GM23248 (cell line): Measurements from ENCODE around the gene TBX3. TPM values are rescaled to one million over a fixed set of nuclear protein-coding genes. Genes with fewer than 3 reads are reported as not detected.
"Not testable (repeated sequence)": the region's sequence is repeated elsewhere in the genome, so short reads cannot be mapped to it uniquely, and the experiment has no call there.

ENCODE experiments used
- DNase-seq: peaks from one replicate; pipeline ENCODE4 v3.0.0-alpha.2; 2015
- H2AFZ ChIP-seq: fragments of 200-600 bp; sonication (generic); 2 replicates; pipeline ENCODE4 v1.6.1; 2016; ENCODE audit warnings: antibody characterized with exemption
- H3F3A ChIP-seq: fragments of 200-600 bp; sonication (generic); 2 replicates; pipeline ENCODE4 v1.6.1; 2016; ENCODE audit warnings: mild to moderate bottlenecking, antibody characterized with exemption, mixed run types; ENCODE audit not compliant: insufficient read depth
- H3K27ac ChIP-seq: fragments of 200-600 bp; sonication (generic); 2 replicates; pipeline ENCODE4 v1.5.1; 2016; ENCODE audit warnings: mild to moderate bottlenecking
- H3K27me3 ChIP-seq: fragments of 200-600 bp; sonication (generic); replicated peaks from 2 replicates; pipeline ENCODE4 v1.6.1; 2016; ENCODE audit warnings: mild to moderate bottlenecking; ENCODE audit not compliant: insufficient read depth
- H3K36me3 ChIP-seq: fragments of 200-600 bp; sonication (generic); 2 replicates; pipeline ENCODE4 v1.6.1; 2016; ENCODE audit warnings: low read depth, mild to moderate bottlenecking
- H3K4me1 ChIP-seq: fragments of 200-600 bp; sonication (generic); 2 replicates; pipeline ENCODE4 v1.6.1; 2016; ENCODE audit warnings: mild to moderate bottlenecking; ENCODE audit not compliant: insufficient read depth
- H3K4me2 ChIP-seq: fragments of 200-600 bp; sonication (generic); one replicate; pipeline ENCODE4 v1.6.1; 2016; ENCODE audit warnings: mild to moderate bottlenecking; ENCODE audit not compliant: unreplicated experiment
- H3K4me3 ChIP-seq: fragments of 200-600 bp; sonication (generic); 2 replicates; pipeline ENCODE4 v1.5.1; 2016; ENCODE audit warnings: mild to moderate bottlenecking
- H3K79me2 ChIP-seq: fragments of 200-600 bp; sonication (generic); 2 replicates; pipeline ENCODE4 v1.6.1; 2016; ENCODE audit warnings: mild to moderate bottlenecking; ENCODE audit not compliant: insufficient read depth
- H3K9ac ChIP-seq: fragments of 200-600 bp; sonication (generic); 2 replicates; pipeline ENCODE4 v1.6.1; 2016; ENCODE audit warnings: mild to moderate bottlenecking
- H3K9me2 ChIP-seq: fragments of 200-600 bp; sonication (generic); 2 replicates; pipeline ENCODE4 v1.6.1; 2016; ENCODE audit warnings: mixed run types, mild to moderate bottlenecking, moderate library complexity; ENCODE audit not compliant: insufficient read depth
- H3K9me3 ChIP-seq: fragments of 200-600 bp; sonication (generic); one replicate; pipeline ENCODE4 v1.6.1; 2017; ENCODE audit warnings: low read depth
- H4K20me1 ChIP-seq: fragments of 200-600 bp; sonication (generic); 2 replicates; pipeline ENCODE4 v1.6.0; 2016; ENCODE audit not compliant: insufficient read depth
- EZH2 ChIP-seq: fragments of 200-600 bp; sonication (generic); IDR thresholded peaks from 2 replicates; pipeline ENCODE4 v1.6.1; 2018; ENCODE audit warnings: antibody characterized with exemption, mild to moderate bottlenecking; ENCODE audit not compliant: insufficient read depth, poor library complexity, severe bottlenecking
- EZH2phosphoT487 ChIP-seq: fragments of 200-600 bp; sonication (generic); IDR thresholded peaks from 2 replicates; pipeline ENCODE4 v1.6.1; 2018; ENCODE audit warnings: antibody characterized with exemption, moderate library complexity, mild to moderate bottlenecking, low read depth; ENCODE audit not compliant: insufficient read depth
- WGBS, 2 experiments: methylation state at CpG; one replicate each; pipeline ENCODE4 v1.1.6; 2015 to 2017; ENCODE audit warnings: low lambda C conversion rate in 2 of 2, low coverage in 1 of 2; ENCODE audit errors: missing lambda C conversion rate in 2 of 2; 5-methylcytosine and 5-hydroxymethylcytosine counted together
- in situ Hi-C: fragments of 300-500 bp; cut with MboI; formaldehyde crosslinking; loops from 2 replicates; pipeline ENCODE4 v1.15.0; 2020
- polyA plus RNA-seq: library from polyadenylated mRNA; unstranded; fragments of >200 nt; fragmentation: Nextera tagmentation; extraction: Ambion mirVana; gene quantifications from 2 replicates; pipeline ENCODE4 v1.2.1, GENCODE V29; 2016
- total RNA-seq: library from RNA; depleted of rRNA; stranded (reverse); fragments of >200 nt; shearing (Covaris generic); gene quantifications from 2 replicates; pipeline ENCODE4 v1.2.3, GENCODE V29; 2014

TBX3 gene
- total and polyA plus RNA-seq, 2 experiments from 2014 or later, result 25.1 to 29.2 TPM

DNA sequence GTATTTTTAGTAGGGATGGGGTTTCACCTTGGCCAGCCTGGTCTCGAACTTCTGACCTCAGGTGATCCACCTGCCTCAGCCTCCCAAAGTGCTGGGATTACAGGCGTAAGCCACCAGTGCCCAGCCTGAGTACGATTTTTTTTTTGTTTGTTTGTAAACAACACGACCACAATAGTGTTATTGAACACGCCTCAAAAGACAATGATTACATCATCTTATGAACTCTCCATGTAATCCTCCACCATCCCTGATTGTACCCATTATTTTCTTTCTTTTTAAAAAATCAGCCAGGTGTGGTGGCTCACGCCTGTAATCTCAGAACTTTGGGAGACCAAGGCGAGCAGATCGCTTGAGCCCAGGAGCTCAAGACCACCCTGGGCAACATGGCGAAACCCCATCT is 25.1 kb upstream of the TBX3 start:
- H3K79me2 ChIP-seq, result no peaks in the 10 kb centered on the region
- H3K4me2 ChIP-seq, result no peak overlapping the region
- peaks cover 5% of the 10 kb centered on the region for H3K4me1 ChIP-seq
- H3K4me3 ChIP-seq, result no peak overlapping the region
- H3K27me3 ChIP-seq, result no peaks in the 10 kb centered on the region
- H3K9me3 ChIP-seq, result no peaks in the 10 kb centered on the region
- no peak for DNase-seq
- no peak for TF ChIP-seq EZH2
- no peak for TF ChIP-seq EZH2phosphoT487
- WGBS, 2 experiments, result 87 to 90% methylated on average over 9 of the region's 9 CpGs
- no peak overlapping the region for H2AFZ ChIP-seq
- no peaks in the 10 kb centered on the region for H3F3A ChIP-seq
- no peak overlapping the region for H3K27ac ChIP-seq
- H4K20me1 ChIP-seq, result no peaks in the 10 kb centered on the region
- H3K9me2 ChIP-seq, result no peaks in the 10 kb centered on the region
- H3K36me3 ChIP-seq, result no peaks in the 10 kb centered on the region
- in situ Hi-C loops, result no loop called here
- no peak overlapping the region for H3K9ac ChIP-seq

DNA sequence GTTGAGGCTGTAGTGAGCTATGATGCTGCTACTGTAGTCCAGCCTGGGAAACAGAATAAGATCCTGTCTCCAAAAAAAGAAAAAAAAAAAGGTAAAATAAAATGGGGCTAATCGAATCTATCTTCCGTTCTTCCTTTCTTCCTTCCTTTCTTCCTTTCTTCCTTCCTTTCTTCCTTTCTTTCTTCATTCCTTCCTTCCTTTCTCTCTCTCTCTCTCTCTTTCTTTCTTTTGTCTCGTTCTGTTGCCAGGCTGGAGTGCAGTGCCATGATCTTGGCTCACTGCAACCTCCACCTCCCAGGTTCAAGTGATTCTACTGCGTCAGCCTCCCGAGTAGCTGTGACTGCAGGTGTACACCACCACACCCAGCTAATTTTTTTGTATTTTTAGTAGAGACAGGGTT is 24.6 kb upstream of the TBX3 start:
- H3K4me3 ChIP-seq, H3K9me2 ChIP-seq, H3K79me2 ChIP-seq, H3F3A ChIP-seq, in situ Hi-C loops, H3K9me3 ChIP-seq, H3K36me3 ChIP-seq, H3K27me3 ChIP-seq, H2AFZ ChIP-seq, H3K27ac ChIP-seq, H3K4me2 ChIP-seq, H3K4me1 ChIP-seq, DNase-seq, H3K9ac ChIP-seq, H4K20me1 ChIP-seq: not testable (repeated sequence)
- WGBS, 2 experiments, result 83 to 87% methylated on average over 5 of the region's 5 CpGs

- Histone ChIP-seq H3K4me2 (peak overlapping the region; percentile 21), H3K79me2 (no peaks in the 10 kb centered on the region), H3K36me3 (no peaks in the 10 kb centered on the region), H3K4me3 (no peak overlapping the region), H3K4me1 (peaks cover 13% of the 10 kb centered on the region), H3F3A (no peaks in the 10 kb centered on the region), H2AFZ (no peak overlapping the region), H3K9me3 (no peaks in the 10 kb centered on the region), H3K9ac (no peak overlapping the region), H3K27ac (no peak overlapping the region), H3K9me2 (no peaks in the 10 kb centered on the region), H4K20me1 (no peaks in the 10 kb centered on the region), H3K27me3 (peaks cover 7% of the 10 kb centered on the region)
- TF ChIP-seq EZH2 (no peak), EZH2phosphoT487 (no peak)
- WGBS, 2 experiments, result 27 to 38% methylated on average over 3 of the region's 3 CpGs
- peak; percentile 41 for DNase-seq
- in situ Hi-C loops, result no loop called here
These were observed 20.1 kb upstream of the TBX3 start for GRCh38 chr12:114704096-114704495.

DNA sequence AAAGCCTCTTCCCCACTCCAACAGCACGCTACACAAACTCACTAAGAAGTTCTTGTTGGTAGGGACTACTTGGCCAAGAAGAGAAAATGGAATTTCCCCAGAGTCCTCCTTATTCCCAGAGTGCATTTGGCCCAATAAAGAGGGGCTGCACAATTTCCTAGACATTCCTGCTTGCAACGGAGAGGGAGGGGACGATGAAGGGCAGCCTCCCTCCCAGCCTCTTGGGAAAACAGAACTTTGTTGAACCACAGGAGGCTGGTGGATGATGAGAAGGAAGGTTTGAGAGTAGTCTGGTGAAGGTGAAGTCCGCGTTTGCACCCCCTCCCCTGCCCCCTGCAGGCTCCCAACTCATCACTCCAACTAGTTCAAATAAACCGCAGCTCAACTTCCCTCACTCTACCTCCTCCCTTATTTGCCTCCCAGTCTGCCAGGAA is 19.1 kb upstream of the TBX3 start:
- 43 to 44% methylated on average over 6 of the region's 6 CpGs for WGBS, 2 experiments
- no peaks in the 10 kb centered on the region for H3K79me2 ChIP-seq
- H3K36me3 ChIP-seq, result no peaks in the 10 kb centered on the region
- in situ Hi-C loops, result no loop called here
- H3K9me3 ChIP-seq, result no peaks in the 10 kb centered on the region
- no peaks in the 10 kb centered on the region for H4K20me1 ChIP-seq
- H2AFZ ChIP-seq, result no peak overlapping the region
- no peak overlapping the region for H3K9ac ChIP-seq
- TF ChIP-seq EZH2, result no peak
- TF ChIP-seq EZH2phosphoT487, result no peak
- H3K27ac ChIP-seq, result no peak overlapping the region
- H3K4me3 ChIP-seq, result no peak overlapping the region
- no peak for DNase-seq
- no peak overlapping the region for H3K4me2 ChIP-seq
- H3K4me1 ChIP-seq, result peaks cover 13% of the 10 kb centered on the region
- H3K27me3 ChIP-seq, result peaks cover 7% of the 10 kb centered on the region
- no peaks in the 10 kb centered on the region for H3K9me2 ChIP-seq
- no peaks in the 10 kb centered on the region for H3F3A ChIP-seq

DNA sequence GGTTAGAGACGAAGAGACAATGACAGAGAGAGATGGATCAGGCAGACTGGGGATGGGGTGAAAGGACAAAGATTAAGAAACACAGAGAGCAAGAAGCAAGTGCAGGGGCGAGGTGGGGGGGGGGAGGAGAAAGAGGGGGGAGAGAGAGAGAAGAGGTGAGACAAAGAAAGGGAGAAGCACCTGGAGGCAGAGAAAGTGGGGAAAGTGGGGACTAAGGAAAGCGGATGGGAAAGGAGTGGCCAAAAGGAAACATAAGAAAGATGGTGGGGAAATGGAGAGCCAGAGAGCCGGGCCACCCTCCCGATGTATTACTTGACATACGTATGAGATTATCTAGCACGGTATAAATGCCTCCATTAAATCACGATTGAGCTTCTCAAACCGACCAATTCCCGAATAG is 18.5 kb upstream of the TBX3 start:
- H3K4me1 ChIP-seq, result peaks cover 13% of the 10 kb centered on the region
- no peak for DNase-seq
- no peaks in the 10 kb centered on the region for H3K79me2 ChIP-seq
- H4K20me1 ChIP-seq, result no peaks in the 10 kb centered on the region
- peaks cover 7% of the 10 kb centered on the region for H3K27me3 ChIP-seq
- no peak overlapping the region for H3K9ac ChIP-seq
- H3K36me3 ChIP-seq, result no peaks in the 10 kb centered on the region
- no peak overlapping the region for H3K4me2 ChIP-seq
- no peak overlapping the region for H3K4me3 ChIP-seq
- 57 to 67% methylated on average over 8 to 10 of the region's 10 CpGs for WGBS, 2 experiments
- no peaks in the 10 kb centered on the region for H3K9me2 ChIP-seq
- no peaks in the 10 kb centered on the region for H3F3A ChIP-seq
- in situ Hi-C loops, result no loop called here
- H2AFZ ChIP-seq, result no peak overlapping the region
- H3K9me3 ChIP-seq, result no peaks in the 10 kb centered on the region
- TF ChIP-seq EZH2phosphoT487 (no peak), EZH2 (no peak)
- no peak overlapping the region for H3K27ac ChIP-seq
